Stimulated activated CD4-positive, alpha-beta T cell treated with anti-CD3 and anti-CD28 coated beads, Interleukin-1b, Interleukin-23, amount 100 ng/mL, for 24 hours (primary cell): ENCODE measurements around the gene MARK4.
"Not testable (repeated sequence)": the region's sequence is repeated elsewhere in the genome, so short reads cannot be mapped to it uniquely, and the experiment has no call there.

Source experiments
- DNase-seq, 4 experiments: peaks; one replicate each; pipeline ENCODE4 v3.0.0-alpha.2; 2020; ENCODE audit warnings: low read depth in 4 of 4, low spot score in 1 of 4

Gene MARK4

DNA sequence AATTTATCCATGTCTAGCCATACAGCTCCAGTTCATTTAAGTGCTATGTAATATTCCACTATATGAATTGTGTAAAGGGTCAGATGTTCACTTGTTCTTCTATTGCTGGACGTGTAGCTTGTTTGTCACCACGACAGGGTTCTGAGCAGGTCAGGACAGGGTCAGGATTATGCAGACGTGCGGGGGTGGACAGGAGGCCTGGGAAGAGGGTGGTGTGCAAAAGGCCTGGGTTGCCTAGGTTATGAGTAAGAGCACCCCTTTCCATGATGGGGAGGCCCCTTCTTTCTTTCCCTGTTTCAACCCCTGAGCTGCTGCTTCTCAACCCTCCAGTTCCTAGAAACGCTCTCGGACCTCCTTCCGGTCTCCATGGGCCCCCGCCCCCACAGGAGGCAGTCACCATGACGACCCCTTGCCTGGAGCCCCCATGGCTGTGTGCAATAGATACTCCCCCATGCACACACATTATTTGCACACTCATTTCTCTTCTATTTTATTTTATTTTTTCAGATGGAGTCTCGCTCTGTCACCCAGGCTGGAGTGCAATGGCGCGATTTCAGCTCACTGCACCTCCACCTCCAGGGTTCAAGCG lies 7.8 kb upstream of the MARK4 start:
- DNase-seq, result no peak

DNA sequence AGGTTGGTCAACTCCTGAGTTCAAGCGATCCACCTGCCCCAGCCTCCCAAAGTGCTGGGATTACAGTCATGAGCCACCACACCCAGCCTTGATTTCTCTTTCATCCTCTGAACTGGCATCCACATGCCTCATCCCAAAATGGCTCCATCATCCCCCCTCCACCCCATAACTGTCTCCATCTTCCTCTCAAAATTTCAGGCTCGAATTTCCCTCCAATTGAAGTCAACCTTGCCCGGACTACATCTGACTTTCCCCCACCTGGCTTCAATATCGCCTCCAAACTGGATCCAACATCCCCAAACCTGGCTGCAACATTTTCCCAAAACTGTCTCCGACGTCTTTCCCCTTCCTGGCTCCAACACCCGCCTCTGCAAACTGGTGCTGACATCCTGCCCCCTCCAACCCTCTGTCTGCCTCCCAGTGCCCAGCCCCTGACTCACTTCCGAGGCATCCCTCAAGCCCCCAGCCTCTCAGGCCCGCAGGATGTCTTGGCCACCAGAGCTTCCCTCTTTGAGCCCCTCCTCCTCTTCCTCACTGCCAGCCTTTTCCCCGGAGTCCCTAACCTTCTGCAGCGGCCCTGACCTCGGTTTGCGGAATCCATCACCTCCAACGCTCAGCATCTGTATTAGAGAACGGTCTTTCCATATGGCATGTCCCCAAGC lies 6.8 kb upstream of the MARK4 start:
- DNase-seq, result no peak

DNA sequence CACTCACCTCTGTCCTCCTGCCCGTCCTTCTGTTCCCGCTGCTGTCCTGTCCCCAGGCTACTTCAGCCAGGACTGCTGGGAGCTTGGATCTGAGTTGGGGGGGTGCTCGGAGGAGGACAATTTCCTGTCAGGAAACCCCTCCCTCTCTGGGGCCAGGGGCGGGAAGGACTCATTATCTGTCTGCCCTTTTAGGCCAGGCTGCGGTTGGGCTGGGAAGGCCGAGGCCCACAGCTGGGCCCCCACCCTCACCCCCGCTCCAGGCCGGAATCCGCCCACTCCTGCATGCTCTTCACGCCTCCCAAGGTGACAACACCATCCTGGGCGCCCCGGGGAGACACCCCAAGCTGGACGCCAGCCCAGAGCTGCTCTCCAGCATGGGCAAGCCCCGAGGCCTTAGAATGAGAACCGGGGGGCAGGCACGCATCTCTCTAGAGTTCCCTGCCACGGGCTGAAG lies 5.7 kb upstream of the MARK4 start, which contains the start of gene EXOC3L2:
EXOC3L2 (minus strand) TSS at position 74 of the 454 bp plus-strand sequence. CDS start 6,362 bp downstream, outside the sequence.
- DNase-seq, result no peak

DNA sequence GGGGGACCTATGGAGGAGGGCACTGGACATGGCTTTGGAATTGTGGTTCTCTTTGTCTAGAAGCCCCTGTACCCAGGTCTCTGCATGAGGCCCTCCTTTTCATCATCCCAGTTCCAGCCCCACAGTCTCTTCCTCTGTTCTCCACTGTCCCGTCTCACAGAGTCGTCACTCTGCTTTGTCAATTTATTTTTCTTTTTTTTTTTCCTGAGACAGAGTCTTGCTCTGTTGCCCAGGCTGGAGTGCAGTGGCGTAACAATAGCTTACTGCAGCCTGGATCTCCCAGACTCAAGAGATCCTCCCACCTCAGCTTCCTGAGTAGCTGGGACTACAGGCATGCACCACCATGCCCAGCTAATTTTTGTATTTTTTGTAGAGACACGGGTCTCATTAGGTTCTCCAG lies 5.2 kb upstream of the MARK4 start:
- no peak for DNase-seq

DNA sequence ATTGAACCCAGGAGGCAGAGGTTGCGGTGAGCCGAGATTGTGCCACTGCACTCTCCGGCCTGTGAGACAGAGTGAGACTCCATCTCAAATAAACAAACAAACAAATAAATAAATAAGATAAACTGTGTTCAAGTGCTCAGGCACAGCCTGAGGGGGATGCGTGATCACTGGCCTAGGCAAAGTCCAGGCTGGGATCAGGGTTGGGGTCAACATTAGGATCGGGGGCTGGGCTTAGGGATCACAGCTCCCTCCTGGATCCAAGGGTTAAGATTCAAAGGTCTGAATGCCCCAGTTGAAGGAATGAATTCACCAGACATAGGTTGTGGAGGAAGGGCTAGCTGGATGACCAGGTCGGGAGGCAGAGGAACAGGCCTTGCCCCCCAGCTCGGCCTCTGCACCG lies 3.9 kb upstream of the MARK4 start:
- no peak for DNase-seq

DNA sequence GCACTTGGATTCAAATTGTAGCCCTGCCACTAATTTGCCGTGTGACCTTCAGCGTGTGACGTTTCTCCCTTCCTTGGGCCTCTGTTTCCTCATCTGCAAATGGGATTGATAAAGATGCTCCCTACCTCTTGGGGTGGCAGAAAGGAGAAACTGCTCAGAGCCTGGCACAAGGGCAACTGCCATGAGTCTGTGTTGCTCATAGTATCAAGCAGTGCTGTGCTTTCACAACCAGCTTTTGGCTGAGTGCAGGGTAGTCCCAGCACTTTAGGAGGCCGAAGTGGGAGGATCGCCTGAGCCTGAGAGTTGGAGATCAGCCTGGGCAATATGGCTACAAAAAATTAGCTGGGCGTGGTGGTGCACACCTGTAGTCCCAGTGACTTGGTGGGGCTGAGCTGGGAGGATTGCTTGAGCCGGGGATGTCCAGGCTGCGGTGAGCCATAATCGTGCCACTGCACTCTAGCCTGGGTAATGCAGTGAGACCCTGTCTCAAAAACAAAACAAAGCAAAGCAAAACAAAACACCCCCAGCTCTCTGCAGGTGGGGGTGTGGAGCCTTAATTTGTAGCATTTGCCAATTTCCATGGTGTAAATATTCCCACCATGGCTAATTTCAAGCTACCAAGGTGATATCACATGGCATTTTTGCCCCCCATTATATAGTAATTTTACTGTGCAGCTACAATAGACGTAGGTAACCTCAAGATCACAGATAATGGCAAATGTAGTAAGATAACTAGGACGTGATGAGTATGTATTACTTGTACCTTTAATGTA lies 1.6 kb upstream of the MARK4 start:
- DNase-seq, result no peak

DNA sequence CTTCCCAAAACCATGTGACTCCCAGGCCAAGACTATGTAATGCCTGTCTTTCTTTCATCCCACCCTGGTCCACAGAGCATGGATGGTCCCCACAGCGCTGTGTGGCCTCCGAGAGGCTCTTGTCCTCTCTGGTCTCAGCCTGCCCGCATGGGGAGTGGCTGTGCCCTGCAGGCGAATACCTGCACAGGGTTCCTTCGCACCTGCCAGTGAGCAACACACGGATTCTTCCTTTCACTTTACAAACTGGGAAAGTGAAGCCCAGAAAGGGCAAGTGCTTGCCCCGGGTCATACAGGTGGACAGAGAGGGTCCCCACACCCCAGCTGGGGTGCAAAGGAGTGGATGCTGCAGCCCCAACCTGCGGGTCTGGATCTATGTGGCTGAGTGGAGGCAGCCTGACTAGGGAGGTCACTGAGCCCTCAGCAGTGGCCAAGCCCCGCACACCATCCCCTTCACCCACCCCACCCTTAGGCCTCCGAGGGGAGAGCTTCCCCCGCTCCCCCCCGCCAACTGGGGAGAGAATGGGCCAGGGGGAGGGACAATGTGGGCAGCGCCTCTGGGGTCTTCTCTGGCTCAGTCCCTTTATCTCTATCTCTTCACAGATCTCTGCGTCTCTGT lies 747 bp upstream of the MARK4 start:
- DNase-seq, result no peak

DNA sequence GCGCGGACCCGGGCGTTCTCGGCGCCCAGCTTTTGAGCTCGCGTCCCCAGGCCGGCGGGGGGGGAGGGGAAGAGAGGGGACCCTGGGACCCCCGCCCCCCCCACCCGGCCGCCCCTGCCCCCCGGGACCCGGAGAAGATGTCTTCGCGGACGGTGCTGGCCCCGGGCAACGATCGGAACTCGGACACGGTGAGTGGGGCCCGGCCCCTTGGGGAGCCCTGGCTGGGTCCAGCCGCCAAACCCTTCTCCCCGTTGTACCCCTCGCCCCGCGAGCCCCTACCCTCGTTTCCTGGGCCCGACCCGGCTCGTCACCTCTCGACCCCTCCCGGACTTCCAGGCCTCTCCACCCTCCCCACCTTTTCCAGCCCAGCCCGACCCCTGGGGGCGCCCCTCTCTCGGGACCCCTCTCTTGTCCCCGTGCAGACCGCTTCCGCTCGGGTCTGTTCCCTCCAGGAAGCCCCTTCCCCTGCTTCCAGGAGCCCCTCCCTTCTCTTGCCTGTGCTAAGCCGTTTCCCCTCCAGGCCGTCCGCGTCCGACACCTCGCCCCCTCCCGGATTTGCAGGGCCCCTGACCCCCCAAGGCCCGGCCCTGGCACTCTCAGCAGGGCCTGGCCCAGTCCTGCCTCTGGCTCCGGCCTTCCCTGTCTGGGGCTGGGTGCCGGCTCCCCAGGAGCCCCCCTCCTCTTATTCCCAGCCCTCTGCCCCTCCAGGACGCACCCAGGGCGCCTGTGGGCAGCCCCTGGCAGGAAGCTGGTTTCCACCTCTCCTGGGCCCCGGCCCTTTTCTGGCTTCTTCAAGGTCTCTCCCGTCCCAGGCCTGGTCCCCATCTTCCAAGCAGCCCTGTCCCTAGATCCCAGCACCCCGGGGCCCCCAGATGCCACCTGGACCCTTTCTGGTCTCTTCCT lies 632 bp downstream of the MARK4 start:
- no peak for DNase-seq

DNA sequence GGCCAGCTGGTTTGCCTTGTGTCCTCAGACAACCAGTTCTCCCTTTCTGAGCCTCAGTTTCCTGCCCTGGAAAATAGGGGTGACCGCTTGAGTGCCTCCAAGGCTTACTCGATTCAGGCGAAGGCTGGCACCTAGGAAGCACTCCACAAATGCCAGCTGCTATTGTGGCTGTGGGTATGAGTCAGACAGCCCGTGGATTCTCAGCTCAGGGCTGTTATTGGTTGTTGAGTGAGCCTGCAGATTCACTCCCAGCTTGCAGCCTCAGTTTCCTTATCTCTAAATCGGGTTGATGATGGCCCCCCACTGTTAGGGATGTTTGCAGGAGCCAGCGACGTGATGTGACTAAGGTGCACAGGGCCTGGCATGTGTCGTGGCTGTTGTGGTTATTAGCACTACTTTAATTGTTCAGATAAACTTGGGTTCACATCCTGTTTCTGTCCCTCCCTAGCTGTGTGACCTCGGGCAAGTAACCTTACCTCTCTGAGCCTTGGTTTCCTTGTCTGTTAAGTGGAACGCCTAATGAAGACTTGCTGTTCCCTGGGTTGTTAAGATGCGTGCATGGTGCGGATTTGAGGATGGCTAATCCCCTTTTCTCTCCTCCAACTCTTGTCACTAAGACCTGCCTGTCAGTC lies 2.4 kb downstream of the MARK4 start:
- no peak for DNase-seq

DNA sequence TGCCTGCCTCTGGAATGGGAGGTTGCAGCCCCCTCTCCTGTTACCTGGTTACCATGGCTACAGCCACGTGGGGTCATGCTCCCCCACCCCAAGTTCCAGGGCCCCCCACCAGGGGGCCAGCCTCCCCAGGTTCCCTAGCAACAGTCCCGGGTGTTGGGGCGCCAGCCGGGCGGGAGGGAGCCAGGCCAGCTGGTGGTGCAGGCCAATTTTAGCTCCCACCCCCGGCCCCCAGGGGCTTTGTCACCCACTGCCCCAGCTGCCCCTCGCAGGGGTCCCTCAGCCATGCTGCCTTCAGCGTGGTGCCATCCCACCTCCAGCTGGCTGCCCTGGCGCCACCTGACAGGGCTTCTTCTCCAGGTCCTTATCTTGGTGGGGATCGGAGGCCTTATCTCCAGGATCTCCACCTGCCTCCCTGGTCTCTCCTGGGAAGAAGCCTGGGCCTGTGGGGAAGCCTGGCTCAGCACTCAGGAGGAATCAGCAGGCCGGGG lies 3.0 kb downstream of the MARK4 start:
- DNase-seq, result no peak

DNA sequence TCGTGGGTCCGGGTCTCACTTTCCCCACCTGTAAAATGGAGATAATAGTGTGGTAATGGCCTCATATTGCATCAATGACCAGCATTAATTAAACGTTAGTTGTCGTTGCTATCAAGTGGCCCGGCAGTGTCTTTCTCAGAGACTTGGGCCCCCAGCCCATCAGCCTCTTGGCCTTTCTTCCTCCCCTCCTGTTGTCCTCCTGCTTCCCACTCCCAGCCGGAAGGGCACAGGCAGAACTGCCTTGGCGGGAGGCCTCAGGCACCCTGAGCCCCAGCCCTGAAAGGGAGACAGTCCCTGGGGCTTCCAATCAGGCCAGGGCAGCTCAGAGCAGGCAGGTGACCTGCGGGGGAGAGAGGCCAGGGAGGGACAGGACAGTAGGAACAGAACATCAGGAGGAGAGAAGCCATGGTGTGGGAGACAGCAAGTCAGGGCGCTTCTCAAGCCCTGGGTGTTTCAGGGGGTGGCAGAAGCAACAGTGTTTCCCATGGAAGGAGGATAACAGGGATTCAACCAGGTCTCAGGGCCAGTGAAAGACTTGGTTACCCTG lies 4.6 kb downstream of the MARK4 start:
- DNase-seq, result no peak

DNA sequence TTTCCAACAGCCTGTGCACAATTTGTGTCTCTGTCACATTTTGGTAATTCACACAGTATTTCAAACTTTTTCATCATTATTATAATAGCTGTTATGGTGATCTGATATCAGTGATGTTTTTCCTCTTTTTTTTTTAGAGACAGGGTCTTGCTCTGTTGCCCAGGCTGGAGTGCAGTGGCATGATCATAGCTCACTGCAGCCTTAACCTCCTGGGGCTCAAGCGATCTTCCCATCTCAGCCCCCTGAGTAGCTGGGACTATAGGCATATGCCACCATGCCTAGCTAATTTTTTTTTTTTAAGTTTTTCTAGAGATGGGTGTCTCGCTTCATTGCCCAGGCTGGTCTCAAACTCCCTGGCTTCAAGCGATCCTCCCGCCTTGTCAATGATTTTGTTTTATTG lies 5.8 kb downstream of the MARK4 start:
- DNase-seq, result no peak

DNA sequence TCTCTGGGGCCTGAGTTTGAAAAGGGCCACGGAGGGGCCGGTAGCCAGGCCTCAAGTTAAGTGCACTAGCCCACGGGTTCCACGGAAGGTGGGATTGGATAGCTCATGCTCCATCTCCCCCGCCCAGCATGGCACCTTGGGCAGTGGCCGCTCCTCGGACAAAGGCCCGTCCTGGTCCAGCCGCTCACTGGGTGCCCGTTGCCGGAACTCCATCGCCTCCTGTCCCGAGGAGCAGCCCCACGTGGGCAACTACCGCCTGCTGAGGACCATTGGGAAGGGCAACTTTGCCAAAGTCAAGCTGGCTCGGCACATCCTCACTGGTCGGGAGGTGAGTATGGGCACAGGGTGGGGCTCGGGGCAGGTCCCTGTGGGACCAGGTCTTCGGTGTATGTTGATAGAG lies 7.8 kb downstream of the MARK4 start:
- no peak for DNase-seq

DNA sequence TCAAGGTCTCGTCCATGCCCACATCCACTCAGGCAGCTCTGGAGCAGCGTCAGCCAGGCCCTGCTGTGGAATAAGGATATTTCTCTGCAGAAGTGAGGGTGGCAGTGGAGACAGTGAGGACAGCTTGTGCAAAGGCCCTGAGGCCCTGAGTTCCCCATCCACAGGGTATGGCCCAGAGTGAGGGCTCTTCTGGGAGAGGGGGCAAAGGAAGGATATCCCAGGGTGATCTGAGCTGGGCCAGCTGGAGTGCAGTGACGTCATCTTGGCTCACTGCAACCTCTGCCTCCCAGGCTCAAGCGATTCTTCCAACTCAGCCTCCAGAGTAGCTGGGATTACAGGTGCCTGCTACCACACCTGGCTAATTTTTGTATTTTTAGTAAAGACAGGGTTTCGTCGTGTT lies 11.5 kb downstream of the MARK4 start:
- no peak for DNase-seq

DNA sequence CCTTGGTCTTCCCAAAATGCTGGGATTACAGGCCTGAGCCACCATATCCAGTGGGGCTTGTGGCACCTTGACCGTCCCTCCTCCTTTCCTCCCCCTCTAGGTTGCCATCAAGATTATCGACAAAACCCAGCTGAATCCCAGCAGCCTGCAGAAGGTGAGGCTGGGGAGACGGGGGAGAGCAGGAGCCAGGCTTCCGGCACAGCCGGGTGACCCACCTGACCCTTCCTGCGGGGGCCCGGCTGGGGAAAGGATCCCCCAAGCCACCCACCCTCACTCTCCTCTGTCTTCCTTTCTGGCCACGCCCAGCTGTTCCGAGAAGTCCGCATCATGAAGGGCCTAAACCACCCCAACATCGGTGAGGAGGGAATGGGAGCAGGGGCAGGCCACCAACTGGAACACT lies 11.9 kb downstream of the MARK4 start:
- no peak for DNase-seq

DNA sequence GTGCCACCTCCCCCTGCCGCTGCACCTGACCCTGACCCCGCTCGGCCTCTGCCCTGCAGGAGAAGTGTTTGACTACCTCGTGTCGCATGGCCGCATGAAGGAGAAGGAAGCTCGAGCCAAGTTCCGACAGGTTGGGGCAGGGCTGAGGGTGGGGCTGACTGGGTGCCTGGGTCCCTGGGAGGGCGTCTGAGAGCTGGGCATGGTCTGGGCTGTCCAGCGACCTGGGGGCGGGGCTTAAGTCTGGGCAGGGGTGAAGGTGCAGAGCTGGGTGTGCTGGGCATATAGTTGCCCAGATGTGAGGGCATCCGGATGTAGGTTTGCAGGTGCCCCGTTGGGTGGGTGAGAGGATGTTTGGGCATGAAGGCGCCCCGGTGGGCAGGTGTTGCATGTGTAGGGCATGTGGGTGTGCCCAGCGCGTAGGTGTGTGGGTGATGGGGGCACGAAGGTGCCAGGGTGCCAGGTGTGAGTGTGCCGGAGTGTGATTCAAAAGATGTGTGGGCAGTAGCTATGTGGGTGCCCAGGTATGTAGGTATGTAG lies 13.8 kb downstream of the MARK4 start:
- DNase-seq, result no peak

DNA sequence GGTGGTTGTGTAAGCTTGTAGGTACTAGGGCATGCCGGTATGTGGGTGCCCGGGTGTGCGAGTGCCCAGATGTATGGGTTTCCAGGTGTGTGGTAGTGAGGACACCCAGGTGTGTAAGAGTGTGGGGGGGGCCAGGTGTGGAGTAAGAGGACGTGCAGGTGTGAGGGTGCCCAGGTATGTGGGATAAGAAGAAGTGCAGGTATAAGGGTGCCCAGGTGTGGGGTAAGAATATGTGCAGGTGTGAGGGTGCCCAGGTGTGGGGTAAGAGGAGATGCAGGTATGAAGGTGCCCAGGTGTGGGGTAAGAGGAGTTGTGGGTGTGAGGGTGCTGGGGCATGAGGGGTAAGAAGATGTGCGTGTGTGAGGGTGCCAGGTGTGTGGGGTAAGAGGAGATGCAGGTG lies 14.3 kb downstream of the MARK4 start:
- DNase-seq, result no peak

DNA sequence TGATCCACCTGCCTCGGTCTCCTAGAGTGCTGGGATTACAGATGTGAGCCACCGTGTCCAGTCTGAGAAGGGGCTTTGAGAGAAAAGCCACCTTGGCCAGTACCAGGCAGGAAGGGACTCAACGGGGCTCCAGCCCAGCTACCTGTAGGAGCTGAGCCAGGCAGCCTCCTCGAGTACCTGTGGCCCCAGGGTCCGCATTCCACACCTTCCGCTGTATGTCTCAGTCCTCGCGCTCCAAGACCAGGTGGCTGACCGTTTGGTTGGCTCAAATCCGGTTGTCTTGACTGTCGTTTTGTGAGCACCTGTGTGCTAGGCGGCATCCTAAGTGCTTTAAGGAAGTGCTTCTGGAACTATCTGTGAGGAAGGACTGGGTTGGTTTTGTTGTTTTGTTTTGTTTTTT lies 16.2 kb downstream of the MARK4 start:
- no peak for DNase-seq

DNA sequence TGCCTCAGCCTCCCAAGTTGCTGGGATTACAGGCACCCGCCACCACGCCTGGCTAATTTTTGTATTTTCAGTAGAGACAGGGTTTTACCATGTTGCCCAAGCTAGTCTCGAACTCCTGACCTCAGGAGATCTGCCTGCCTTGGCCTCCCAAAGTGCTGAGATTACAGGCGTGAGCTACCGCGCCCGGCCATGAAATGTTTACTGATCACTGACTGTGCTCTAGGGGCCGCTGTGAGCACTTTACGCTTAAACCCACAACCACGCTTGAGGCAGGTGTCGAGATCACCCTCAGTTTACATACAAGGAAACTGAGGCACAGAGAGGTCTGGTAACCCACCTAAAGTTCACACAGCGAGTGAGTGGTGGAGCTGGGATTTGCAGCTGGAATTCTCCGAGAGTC lies 18.9 kb downstream of the MARK4 start:
- not testable (repeated sequence) for DNase-seq
